Measurements from ENCODE around the gene OAS1. TPM values are rescaled to one million over a fixed set of nuclear protein-coding genes. Genes with fewer than 3 reads are reported as not detected.

The OAS1 gene
- total RNA-seq, 1 experiment from 2014 or later, result 10.2 TPM

GRCh38 chr12:112881602-112882001 lies 25.2 kb upstream of the OAS1 start:
- Histone ChIP-seq H3K4me3 (ENCODE audit: low read length) (no peak overlapping the region), H4K20me1 (ENCODE audit: low read length) (no peaks in the 10 kb centered on the region), H3K79me2 (ENCODE audit: low read length) (no peaks in the 10 kb centered on the region), H3K9ac (ENCODE audit: low read length) (no peak overlapping the region), H3F3A (ENCODE audit: low read length, unreplicated experiment) (no peaks in the 10 kb centered on the region), H3K9me3 (ENCODE audit: low read length) (no peaks in the 10 kb centered on the region), H3K27ac (ENCODE audit: low read length) (no peak overlapping the region), H2AFZ (ENCODE audit: low read length) (no peak overlapping the region), H3K36me3 (ENCODE audit: low read depth, low read length) (no peaks in the 10 kb centered on the region), H3K27me3 (ENCODE audit: low read length) (peaks cover 91% of the 10 kb centered on the region), H3K4me2 (ENCODE audit: low read length) (no peak overlapping the region), H3K4me1 (ENCODE audit: insufficient read depth, low read length) (no peaks in the 10 kb centered on the region), H3K9me2 (replicated peaks; ENCODE audit: low read length) (no peaks in the 10 kb centered on the region)
- no TSS peak for BruUV-seq (replicated peaks)
- ATAC-seq (no peak), DNase-seq (no peak)
- TF ChIP-seq EZH2phosphoT487 (IDR thresholded peaks at IDR 0.05; ENCODE audit: borderline replicate concordance, low read length), result no peak
- no peak for TF ChIP-seq EZH2 (IDR thresholded peaks at IDR 0.05; ENCODE audit: low read length, unreplicated experiment)
- no peak for TF ChIP-seq CTCF (conservative IDR thresholded peaks at IDR 0.05; ENCODE audit: low read depth, low read length)
- POLR2A ChIA-PET (ENCODE audit: unreplicated experiment), result no interaction called here
- CTCF ChIA-PET, result no interaction called here
- intact Hi-C loops (cut with micrococcal nuclease), result no loop called here

- Histone ChIP-seq H2AFZ (ENCODE audit: low read length) (no peak overlapping the region), H3K4me3 (ENCODE audit: low read length) (no peak overlapping the region), H3K4me1 (ENCODE audit: insufficient read depth, low read length) (no peaks in the 10 kb centered on the region), H3F3A (ENCODE audit: low read length, unreplicated experiment) (no peaks in the 10 kb centered on the region), H3K36me3 (ENCODE audit: low read depth, low read length) (no peaks in the 10 kb centered on the region), H3K79me2 (ENCODE audit: low read length) (no peaks in the 10 kb centered on the region), H4K20me1 (ENCODE audit: low read length) (no peaks in the 10 kb centered on the region), H3K4me2 (ENCODE audit: low read length) (no peak overlapping the region), H3K9me3 (ENCODE audit: low read length) (no peaks in the 10 kb centered on the region), H3K27ac (ENCODE audit: low read length) (no peak overlapping the region), H3K27me3 (ENCODE audit: low read length) (peaks cover 57% of the 10 kb centered on the region), H3K9ac (ENCODE audit: low read length) (no peak overlapping the region), H3K9me2 (replicated peaks; ENCODE audit: low read length) (no peaks in the 10 kb centered on the region)
- intact Hi-C loops (cut with micrococcal nuclease), result no loop called here
- ChIA-PET CTCF (no interaction called here), POLR2A (ENCODE audit: unreplicated experiment) (no interaction called here)
- TF ChIP-seq CTCF (conservative IDR thresholded peaks at IDR 0.05; ENCODE audit: low read depth, low read length), result no peak
- TF ChIP-seq EZH2phosphoT487 (IDR thresholded peaks at IDR 0.05; ENCODE audit: borderline replicate concordance, low read length), result no peak
- no peak for TF ChIP-seq EZH2 (IDR thresholded peaks at IDR 0.05; ENCODE audit: low read length, unreplicated experiment)
- no peak for ATAC-seq
- DNase-seq, result no peak
- BruUV-seq (replicated peaks), result no TSS peak
Measured at GRCh38 chr12:112885236-112885635, 21.5 kb upstream of the OAS1 start.

- ChIA-PET CTCF (no interaction called here), POLR2A (ENCODE audit: unreplicated experiment) (no interaction called here)
- H3K27me3 ChIP-seq (ENCODE audit: low read length), result peaks cover 37% of the 10 kb centered on the region
- H2AFZ ChIP-seq (ENCODE audit: low read length), result no peak overlapping the region
- H3F3A ChIP-seq (ENCODE audit: low read length, unreplicated experiment), result no peaks in the 10 kb centered on the region
- no peak overlapping the region for H3K9ac ChIP-seq (ENCODE audit: low read length)
- no peak for TF ChIP-seq EZH2 (IDR thresholded peaks at IDR 0.05; ENCODE audit: low read length, unreplicated experiment)
- no peaks in the 10 kb centered on the region for H3K9me2 ChIP-seq (replicated peaks; ENCODE audit: low read length)
- ATAC-seq (no peak), DNase-seq (no peak)
- no peak overlapping the region for H3K4me2 ChIP-seq (ENCODE audit: low read length)
- no TSS peak for BruUV-seq (replicated peaks)
- no peaks in the 10 kb centered on the region for H3K79me2 ChIP-seq (ENCODE audit: low read length)
- no peaks in the 10 kb centered on the region for H3K9me3 ChIP-seq (ENCODE audit: low read length)
- H3K27ac ChIP-seq (ENCODE audit: low read length), result no peak overlapping the region
- no peak overlapping the region for H3K4me3 ChIP-seq (ENCODE audit: low read length)
- H3K4me1 ChIP-seq (ENCODE audit: insufficient read depth, low read length), result no peaks in the 10 kb centered on the region
- no peaks in the 10 kb centered on the region for H4K20me1 ChIP-seq (ENCODE audit: low read length)
- H3K36me3 ChIP-seq (ENCODE audit: low read depth, low read length), result no peaks in the 10 kb centered on the region
- intact Hi-C loops (cut with micrococcal nuclease), result no loop called here
Measured at GRCh38 chr12:112887550-112887949, 19.2 kb upstream of the OAS1 start.

Data from PC-3 (cell line).